ENCODE data around the gene IMMT. TPM values are rescaled to one million over a fixed set of nuclear protein-coding genes. Genes with fewer than 3 reads are reported as not detected.
A peak's percentile ranks its signal among the peaks of the same experiment; 100 is the strongest.
"Not testable (repeated sequence)": the region's sequence is repeated elsewhere in the genome, so short reads cannot be mapped to it uniquely, and the experiment has no call there.

Gene IMMT
- polyA plus RNA-seq, 4 donors = 69.2 to 82.1 (median 72.0) TPM

DNA sequence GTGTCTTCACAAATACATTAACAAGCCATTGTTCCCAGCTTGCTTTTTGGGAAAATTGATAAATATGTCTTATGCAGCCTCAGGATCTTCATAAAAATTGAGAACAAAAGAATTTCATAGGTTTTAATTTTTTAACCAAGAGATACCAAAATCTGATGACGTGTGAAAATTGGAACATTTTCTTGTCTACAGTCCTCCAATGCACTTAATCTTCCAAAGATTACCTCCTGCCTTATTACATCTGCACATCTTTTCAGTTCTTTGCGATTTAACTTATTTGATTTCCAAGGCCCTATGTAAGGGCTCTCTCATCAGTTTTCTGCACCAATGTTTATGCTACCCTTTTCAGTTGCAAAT, 7.1 kb upstream of the IMMT start:
- no peaks in the 10 kb centered on the region for H3K9me3 ChIP-seq (ENCODE audit: control insufficient read depth in 2 of 2, insufficient read depth in 1 of 2, low read depth in 1 of 2, low read length in 1 of 2)
- FAIRE-seq (no peak), DNase-seq (no peak)
- peaks cover 3 to 18% (median 5%) of the 10 kb centered on the region in 3 donors for H3K36me3 ChIP-seq (ENCODE audit: control insufficient read depth in 3 of 3, insufficient read depth in 2 of 3, low read depth in 1 of 3, low read length in 3 of 3)
- H3K4me1 ChIP-seq (ENCODE audit: control insufficient read depth in 3 of 3, insufficient read depth in 2 of 3, low read depth in 1 of 3, low read length in 2 of 3) = peaks cover 0 to 3% (median 2%) of the 10 kb centered on the region in 3 donors
- H3K4me3 ChIP-seq (ENCODE audit: low read depth in 1 of 3, low read length in 3 of 3) = no peak overlapping the region
- H3K27ac ChIP-seq (ENCODE audit: low read depth in 1 of 3, low read length in 2 of 3) = no peak overlapping the region
- H3K27me3 ChIP-seq (ENCODE audit: control insufficient read depth in 3 of 3, insufficient read depth in 3 of 3, low read length in 3 of 3) = no peaks in the 10 kb centered on the region
- WGBS, 3 donors = 74 to 87% (median 82%) methylated on average over 2 of the region's 2 CpGs

DNA sequence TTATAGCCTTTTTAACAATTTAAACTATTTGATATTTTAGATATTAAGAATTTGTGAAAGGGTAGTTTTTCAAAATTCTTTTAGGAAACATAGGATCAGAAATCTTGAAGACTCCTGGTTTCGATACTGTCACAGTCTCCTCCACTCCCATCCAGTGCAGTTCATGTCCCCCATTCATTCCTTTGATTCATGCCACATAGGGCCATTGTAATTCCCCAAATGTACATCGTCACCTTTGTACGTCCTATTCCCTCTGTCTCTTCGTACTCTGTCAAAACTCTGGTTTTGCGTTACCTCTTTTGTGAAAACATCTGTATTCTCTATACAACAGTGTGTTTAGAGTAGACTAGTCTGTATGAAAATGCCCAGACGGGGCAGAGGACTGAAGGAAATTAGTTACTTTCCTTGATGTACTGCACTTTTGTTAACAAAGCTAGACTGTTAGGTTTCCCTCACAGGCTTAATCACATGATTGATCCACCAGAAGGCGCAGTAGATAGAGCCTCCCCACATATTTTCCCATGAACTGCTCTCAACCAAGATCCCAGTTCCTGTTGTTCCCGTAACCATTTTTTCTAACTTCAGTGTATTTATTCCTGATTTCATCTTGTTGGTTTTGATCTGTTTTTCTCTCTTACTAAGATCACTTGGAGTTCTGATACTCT, 6.5 kb upstream of the IMMT start:
- H3K36me3 ChIP-seq (ENCODE audit: control insufficient read depth in 3 of 3, insufficient read depth in 2 of 3, low read depth in 1 of 3, low read length in 3 of 3) = peaks cover 0 to 14% (median 3%) of the 10 kb centered on the region in 3 donors
- no peaks in the 10 kb centered on the region for H3K27me3 ChIP-seq (ENCODE audit: control insufficient read depth in 3 of 3, insufficient read depth in 3 of 3, low read length in 3 of 3)
- no peaks in the 10 kb centered on the region for H3K9me3 ChIP-seq (ENCODE audit: control insufficient read depth in 2 of 2, insufficient read depth in 1 of 2, low read depth in 1 of 2, low read length in 1 of 2)
- no peak overlapping the region for H3K4me3 ChIP-seq (ENCODE audit: low read depth in 1 of 3, low read length in 3 of 3)
- H3K4me1 ChIP-seq (ENCODE audit: control insufficient read depth in 3 of 3, insufficient read depth in 2 of 3, low read depth in 1 of 3, low read length in 2 of 3) = peaks cover 0 to 3% (median 2%) of the 10 kb centered on the region in 3 donors
- H3K27ac ChIP-seq (ENCODE audit: low read depth in 1 of 3, low read length in 2 of 3) = no peak overlapping the region
- no peak for FAIRE-seq
- 66 to 84% (median 73%) methylated on average over 8 of the region's 8 CpGs for WGBS, 3 donors
- DNase-seq = no peak

DNA sequence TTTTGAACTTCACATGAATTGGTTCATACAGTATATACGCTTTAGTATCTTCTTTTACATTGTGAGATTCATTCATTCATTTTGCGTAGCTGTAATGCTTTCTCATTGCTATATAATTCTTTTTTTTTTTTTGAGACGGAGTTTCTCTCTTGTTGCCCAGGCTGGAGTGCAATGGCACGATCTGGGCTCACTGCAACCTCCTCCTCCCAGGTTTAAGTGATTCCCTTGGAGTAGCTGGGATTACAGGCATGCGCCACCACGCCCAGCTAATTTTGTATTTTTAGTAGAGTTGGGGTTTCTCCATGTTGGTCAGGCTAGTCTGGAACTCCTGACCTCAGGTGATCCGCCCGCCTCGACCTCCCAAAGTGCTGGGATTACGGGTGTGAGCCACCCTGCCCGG, 5.3 kb upstream of the IMMT start:
- not testable (repeated sequence) for H3K4me1 ChIP-seq (ENCODE audit: control insufficient read depth in 3 of 3, insufficient read depth in 2 of 3, low read depth in 1 of 3, low read length in 2 of 3); H3K27ac ChIP-seq (ENCODE audit: low read depth in 1 of 3, low read length in 2 of 3); H3K9me3 ChIP-seq (ENCODE audit: control insufficient read depth in 2 of 2, insufficient read depth in 1 of 2, low read depth in 1 of 2, low read length in 1 of 2); DNase-seq; H3K36me3 ChIP-seq (ENCODE audit: control insufficient read depth in 3 of 3, insufficient read depth in 2 of 3, low read depth in 1 of 3, low read length in 3 of 3); H3K27me3 ChIP-seq (ENCODE audit: control insufficient read depth in 3 of 3, insufficient read depth in 3 of 3, low read length in 3 of 3); FAIRE-seq
- peak overlapping the region in 1 of 3 donors; percentile 88 for H3K4me3 ChIP-seq (ENCODE audit: low read depth in 1 of 3, low read length in 3 of 3)
- WGBS, 3 donors = 64 to 77% (median 75%) methylated on average over 11 of the region's 11 CpGs

- Histone ChIP-seq H3K27ac (ENCODE audit: low read depth in 1 of 3, low read length in 2 of 3) (peak overlapping the region; percentile 44 to 61 (median 57)), H3K4me1 (ENCODE audit: control insufficient read depth in 3 of 3, insufficient read depth in 2 of 3, low read depth in 1 of 3, low read length in 2 of 3) (peaks cover 0 to 5% (median 2%) of the 10 kb centered on the region in 3 donors), H3K36me3 (ENCODE audit: control insufficient read depth in 3 of 3, insufficient read depth in 2 of 3, low read depth in 1 of 3, low read length in 3 of 3) (peaks cover 0 to 8% (median 0%) of the 10 kb centered on the region in 3 donors), H3K9me3 (ENCODE audit: control insufficient read depth in 2 of 2, insufficient read depth in 1 of 2, low read depth in 1 of 2, low read length in 1 of 2) (no peaks in the 10 kb centered on the region), H3K4me3 (ENCODE audit: low read depth in 1 of 3, low read length in 3 of 3) (peak overlapping the region; percentile 74 to 88 (median 85)), H3K27me3 (ENCODE audit: control insufficient read depth in 3 of 3, insufficient read depth in 3 of 3, low read length in 3 of 3) (no peaks in the 10 kb centered on the region)
- DNase-seq (no peak), FAIRE-seq (no peak)
- WGBS, 3 donors = 1% methylated on average over 8 of the region's 8 CpGs
Observed at GRCh38 chr2:86199834-86200177, 4.5 kb upstream of the IMMT start.

DNA sequence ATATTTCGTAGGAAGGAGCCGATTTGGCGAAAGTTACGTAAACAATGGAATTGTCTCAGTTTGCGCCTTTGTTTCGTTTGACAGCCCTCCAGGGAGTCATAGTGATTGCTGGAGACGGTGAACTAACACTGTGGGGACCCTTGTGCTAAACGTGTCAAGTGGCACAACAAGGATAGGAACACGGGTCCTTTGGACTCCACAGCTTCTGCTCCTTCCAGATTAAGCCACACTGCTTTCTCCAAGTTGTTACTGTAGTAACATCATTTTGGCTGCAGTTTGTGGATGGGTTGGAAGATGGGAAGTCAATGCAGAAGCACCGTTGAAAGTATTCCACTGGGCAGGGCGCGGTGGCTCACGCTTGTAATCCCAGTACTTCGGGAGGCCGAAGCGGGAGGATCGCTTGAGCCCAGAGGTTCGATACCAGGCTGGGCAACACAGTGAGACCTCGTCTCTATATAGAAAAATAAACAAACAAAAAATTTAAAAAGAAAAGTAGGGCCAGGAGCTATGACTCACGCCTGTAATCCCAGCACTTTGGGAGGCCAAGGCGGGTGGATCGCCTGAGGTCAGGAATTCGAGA, 636 bp upstream of the IMMT start:
- DNase-seq = no peak
- H3K9me3 ChIP-seq (ENCODE audit: control insufficient read depth in 2 of 2, insufficient read depth in 1 of 2, low read depth in 1 of 2, low read length in 1 of 2) = no peaks in the 10 kb centered on the region
- WGBS, 3 donors = 29 to 36% (median 30%) methylated on average over 23 of the region's 23 CpGs
- H3K36me3 ChIP-seq (ENCODE audit: control insufficient read depth in 3 of 3, insufficient read depth in 2 of 3, low read depth in 1 of 3, low read length in 3 of 3) = peaks cover 0 to 6% (median 0%) of the 10 kb centered on the region in 3 donors
- peak overlapping the region; percentile 44 to 99 (median 88) for H3K4me3 ChIP-seq (ENCODE audit: low read depth in 1 of 3, low read length in 3 of 3)
- peaks cover 1 to 11% (median 6%) of the 10 kb centered on the region in 3 donors for H3K4me1 ChIP-seq (ENCODE audit: control insufficient read depth in 3 of 3, insufficient read depth in 2 of 3, low read depth in 1 of 3, low read length in 2 of 3)
- no peaks in the 10 kb centered on the region for H3K27me3 ChIP-seq (ENCODE audit: control insufficient read depth in 3 of 3, insufficient read depth in 3 of 3, low read length in 3 of 3)
- FAIRE-seq = no peak
- peak overlapping the region; percentile 98 to 100 (median 100) for H3K27ac ChIP-seq (ENCODE audit: low read depth in 1 of 3, low read length in 2 of 3)

DNA sequence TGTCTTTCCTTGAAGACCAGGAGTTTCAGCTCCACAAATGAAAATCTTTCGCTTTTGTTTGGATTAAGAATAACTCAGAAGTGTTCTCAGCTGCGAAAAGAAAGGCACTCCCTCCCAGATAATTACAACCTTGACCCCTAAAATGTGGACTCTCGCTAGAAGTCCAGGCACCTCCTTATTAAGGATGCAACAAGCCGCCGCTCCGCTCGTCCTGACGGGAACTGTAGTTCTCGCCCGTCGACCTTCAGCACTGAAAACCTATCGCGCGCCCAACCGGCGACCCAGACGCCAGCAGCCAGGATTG, 559 bp downstream of the IMMT start:
- H3K9me3 ChIP-seq (ENCODE audit: control insufficient read depth in 2 of 2, insufficient read depth in 1 of 2, low read depth in 1 of 2, low read length in 1 of 2) = no peaks in the 10 kb centered on the region
- peak overlapping the region; percentile 76 to 99 (median 88) for H3K4me3 ChIP-seq (ENCODE audit: low read depth in 1 of 3, low read length in 3 of 3)
- H3K27ac ChIP-seq (ENCODE audit: low read depth in 1 of 3, low read length in 2 of 3) = peak overlapping the region; percentile 98 to 100 (median 100)
- peak; percentile 97 to 98 for DNase-seq
- H3K4me1 ChIP-seq (ENCODE audit: control insufficient read depth in 3 of 3, insufficient read depth in 2 of 3, low read depth in 1 of 3, low read length in 2 of 3) = peaks cover 0 to 8% (median 6%) of the 10 kb centered on the region in 3 donors
- no peak for FAIRE-seq
- H3K27me3 ChIP-seq (ENCODE audit: control insufficient read depth in 3 of 3, insufficient read depth in 3 of 3, low read length in 3 of 3) = no peaks in the 10 kb centered on the region
- H3K36me3 ChIP-seq (ENCODE audit: control insufficient read depth in 3 of 3, insufficient read depth in 2 of 3, low read depth in 1 of 3, low read length in 3 of 3) = peaks cover 0 to 6% (median 2%) of the 10 kb centered on the region in 3 donors
- 0 to 1% (median 0%) methylated on average over 17 of the region's 17 CpGs for WGBS, 3 donors

DNA sequence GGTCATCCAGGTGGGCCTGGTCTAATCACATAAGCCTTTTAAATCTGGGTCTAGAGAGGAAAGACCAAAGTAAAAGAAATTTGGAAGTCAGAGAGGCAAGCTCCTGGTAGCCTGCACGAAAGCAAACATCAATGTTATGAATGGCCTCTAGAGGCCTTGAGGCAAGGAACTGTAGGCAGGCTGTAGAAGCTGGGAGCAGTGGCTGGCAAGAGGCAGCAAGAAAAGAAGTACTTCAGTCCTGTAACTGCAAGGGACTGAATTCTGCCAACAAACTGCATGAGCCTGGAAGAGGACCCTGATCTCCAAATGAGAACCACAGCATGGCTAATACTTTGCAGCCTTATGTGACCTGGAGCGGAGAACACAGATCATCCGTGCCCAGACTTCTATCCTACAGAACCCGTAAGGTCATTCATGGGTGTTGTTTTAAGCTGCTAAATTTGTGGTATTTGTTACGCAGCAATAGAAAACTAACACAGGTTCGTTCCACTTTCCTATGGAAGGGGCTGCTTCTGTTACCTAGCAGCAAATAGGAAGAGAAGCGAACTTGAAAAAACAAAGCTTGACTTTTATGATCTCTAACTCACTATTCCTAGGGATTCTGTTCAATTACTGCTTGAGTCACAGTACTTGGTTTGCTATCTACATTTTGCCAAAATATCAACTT, 1.2 kb downstream of the IMMT start:
- peak overlapping the region in 2 of 3 donors; percentile 88 to 99 for H3K4me3 ChIP-seq (ENCODE audit: low read depth in 1 of 3, low read length in 3 of 3)
- no peaks in the 10 kb centered on the region for H3K27me3 ChIP-seq (ENCODE audit: control insufficient read depth in 3 of 3, insufficient read depth in 3 of 3, low read length in 3 of 3)
- 55 to 74% (median 65%) methylated on average over 7 of the region's 7 CpGs for WGBS, 3 donors
- peaks cover 0 to 8% (median 6%) of the 10 kb centered on the region in 3 donors for H3K4me1 ChIP-seq (ENCODE audit: control insufficient read depth in 3 of 3, insufficient read depth in 2 of 3, low read depth in 1 of 3, low read length in 2 of 3)
- H3K27ac ChIP-seq (ENCODE audit: low read depth in 1 of 3, low read length in 2 of 3) = peak overlapping the region; percentile 40 to 100 (median 98)
- no peak for FAIRE-seq
- peaks cover 0 to 7% (median 2%) of the 10 kb centered on the region in 3 donors for H3K36me3 ChIP-seq (ENCODE audit: control insufficient read depth in 3 of 3, insufficient read depth in 2 of 3, low read depth in 1 of 3, low read length in 3 of 3)
- no peaks in the 10 kb centered on the region for H3K9me3 ChIP-seq (ENCODE audit: control insufficient read depth in 2 of 2, insufficient read depth in 1 of 2, low read depth in 1 of 2, low read length in 1 of 2)
- peak in 1 of 2 donors; percentile 27 for DNase-seq

GRCh38 chr2:86189782-86190416, 5.4 kb downstream of the IMMT start:
- no peak for FAIRE-seq
- Histone ChIP-seq H3K4me3 (ENCODE audit: low read depth in 1 of 3, low read length in 3 of 3) (no peak overlapping the region), H3K36me3 (ENCODE audit: control insufficient read depth in 3 of 3, insufficient read depth in 2 of 3, low read depth in 1 of 3, low read length in 3 of 3) (peaks cover 0 to 14% (median 2%) of the 10 kb centered on the region in 3 donors), H3K27ac (ENCODE audit: low read depth in 1 of 3, low read length in 2 of 3) (no peak overlapping the region), H3K9me3 (ENCODE audit: control insufficient read depth in 2 of 2, insufficient read depth in 1 of 2, low read depth in 1 of 2, low read length in 1 of 2) (no peaks in the 10 kb centered on the region), H3K4me1 (ENCODE audit: control insufficient read depth in 3 of 3, insufficient read depth in 2 of 3, low read depth in 1 of 3, low read length in 2 of 3) (peaks cover 0 to 6% (median 6%) of the 10 kb centered on the region in 3 donors), H3K27me3 (ENCODE audit: control insufficient read depth in 3 of 3, insufficient read depth in 3 of 3, low read length in 3 of 3) (no peaks in the 10 kb centered on the region)
- no peak for DNase-seq
- 69 to 76% (median 71%) methylated on average over 7 of the region's 7 CpGs for WGBS, 3 donors

Data from small intestine (tissue), 7 donors.